NCI-H1436 (cell line): ENCODE results near the gene S100A2.
"Not testable (repeated sequence)": the region's sequence is repeated elsewhere in the genome, so short reads cannot be mapped to it uniquely, and the experiment has no call there.

Experiments used
- DNase-seq: peaks from one replicate; lab custom pipeline; 2025; lab: John Stamatoyannopoulos, UW

S100A2 gene

GRCh38 chr1:153588482-153588881 is 22.8 kb upstream of the S100A2 start:
- DNase-seq, result no peak

GRCh38 chr1:153588033-153588432 is 22.4 kb upstream of the S100A2 start:
- DNase-seq, result not testable (repeated sequence)

GRCh38 chr1:153587314-153587713 is 21.7 kb upstream of the S100A2 start:
- DNase-seq, result no peak

- no peak for DNase-seq
These were observed 20.7 kb upstream of the S100A2 start for GRCh38 chr1:153586347-153586746.

- DNase-seq, result no peak
These were observed 19.4 kb upstream of the S100A2 start for GRCh38 chr1:153585006-153585405.

GRCh38 chr1:153583976-153584375 is 18.3 kb upstream of the S100A2 start:
- no peak for DNase-seq

- not testable (repeated sequence) for DNase-seq
These were observed 17.9 kb upstream of the S100A2 start for GRCh38 chr1:153583514-153583913.

GRCh38 chr1:153582836-153583235 is 17.2 kb upstream of the S100A2 start:
- DNase-seq, result not testable (repeated sequence)

- DNase-seq, result no peak
These were observed 13.3 kb upstream of the S100A2 start for GRCh38 chr1:153578936-153579335.

GRCh38 chr1:153578490-153578889 is 12.8 kb upstream of the S100A2 start:
- DNase-seq, result no peak

- no peak for DNase-seq
These were observed 12.0 kb upstream of the S100A2 start for GRCh38 chr1:153577624-153578051.

GRCh38 chr1:153577138-153577537 is 11.5 kb upstream of the S100A2 start:
- no peak for DNase-seq

- not testable (repeated sequence) for DNase-seq
These were observed 9.9 kb upstream of the S100A2 start for GRCh38 chr1:153575497-153575896.

GRCh38 chr1:153575081-153575491 is 9.4 kb upstream of the S100A2 start:
- not testable (repeated sequence) for DNase-seq

GRCh38 chr1:153573351-153573750 is 7.7 kb upstream of the S100A2 start:
- DNase-seq, result no peak

- peak; percentile 72 for DNase-seq
These were observed 6.9 kb upstream of the S100A2 start for GRCh38 chr1:153572569-153573015.

- DNase-seq, result no peak
These were observed 6.1 kb upstream of the S100A2 start for GRCh38 chr1:153571706-153572105.

- DNase-seq, result no peak
These were observed 5.2 kb upstream of the S100A2 start for GRCh38 chr1:153570874-153571273.

GRCh38 chr1:153569465-153569864 is 3.8 kb upstream of the S100A2 start:
- no peak for DNase-seq

GRCh38 chr1:153568367-153569099 is 2.9 kb upstream of the S100A2 start:
- DNase-seq, result peak; percentile 85

- DNase-seq, result no peak
These were observed 2.1 kb upstream of the S100A2 start for GRCh38 chr1:153567621-153568366.

- peak; percentile 52 for DNase-seq
These were observed 1.0 kb upstream of the S100A2 start for GRCh38 chr1:153566414-153567371.
